WTC11 (cell line): Measurements from ENCODE around the gene CAMSAP1. TPM values are rescaled to one million over a fixed set of nuclear protein-coding genes. Genes with fewer than 3 reads are reported as not detected.

Source experiments
- ATAC-seq: fragments of 200-7000 bp; cut with Tn5 transposase; 2 replicates; pipeline ENCODE4 v1.10.0; 2021; ENCODE audit warnings: mild to moderate bottlenecking, moderate library complexity
- CTCF ChIA-PET: fragments of 300-600 bp; sonication (Branson Sonifier 250); formaldehyde crosslinking; loops from one replicate; lab custom pipeline; 2021; ENCODE audit warnings: antibody characterized with exemption; lab: Charles Lee
- POLR2A ChIA-PET: fragments of 350-600 bp; sonication (Branson Sonifier 250); formaldehyde crosslinking; loops from one replicate; lab custom pipeline; 2021; ENCODE audit warnings: antibody characterized with exemption; lab: Charles Lee
- DNase-seq: peaks from one replicate; pipeline ENCODE4 v3.0.0; 2021; ENCODE audit warnings: low spot score
- H3K27ac Mint-ChIP-seq: 2 replicates; pipeline ENCODE4 v1.8.0; 2021; ENCODE audit warnings: mixed read lengths
- H3K27me3 Mint-ChIP-seq: 2 replicates; pipeline ENCODE4 v1.8.0; 2021; ENCODE audit warnings: low read depth, mild to moderate bottlenecking, moderate library complexity, mixed read lengths
- H3K36me3 Mint-ChIP-seq: 2 replicates; pipeline ENCODE4 v1.8.0; 2021; ENCODE audit warnings: mixed read lengths
- H3K4me1 Mint-ChIP-seq: 2 replicates; pipeline ENCODE4 v1.8.0; 2022; ENCODE audit warnings: mixed read lengths
- H3K4me3 Mint-ChIP-seq: 2 replicates; pipeline ENCODE4 v1.8.0; 2021; ENCODE audit warnings: mild to moderate bottlenecking, moderate library complexity, mixed read lengths
- H3K9me3 Mint-ChIP-seq: 2 replicates; pipeline ENCODE4 v1.8.0; 2021; ENCODE audit warnings: mixed read lengths
- AR ChIP-seq: fragments of 250-450 bp; sonication (Bioruptor Pico); IDR thresholded peaks from 2 replicates; pipeline ENCODE4 v1.9.0; 2021; ENCODE audit warnings: mild to moderate bottlenecking
- ARID4B ChIP-seq: sonication (generic); formaldehyde crosslinking; IDR thresholded peaks from 2 replicates; pipeline ENCODE4 v1.8.0; 2023; ENCODE audit warnings: missing genetic modification reagents, mild to moderate bottlenecking, borderline replicate concordance
- CTCF ChIP-seq: fragments of 200-600 bp; IDR thresholded peaks from 2 replicates; pipeline ENCODE4 v1.8.0; 2022; ENCODE audit warnings: antibody characterized with exemption
- E2F4 ChIP-seq: sonication (generic); formaldehyde crosslinking; IDR thresholded peaks from 2 replicates; pipeline ENCODE4 v1.8.1; 2022; ENCODE audit warnings: low read depth, mild to moderate bottlenecking, moderate library complexity, missing genetic modification reagents, borderline replicate concordance
- GTF2I ChIP-seq: fragments of 250-450 bp; sonication (Bioruptor Pico); conservative IDR thresholded peaks from 2 replicates; pipeline ENCODE4 v1.4.0; 2021; ENCODE audit warnings: mild to moderate bottlenecking
- HMGA2 ChIP-seq: fragments of 250-450 bp; sonication (Bioruptor Pico); IDR thresholded peaks from 2 replicates; pipeline ENCODE4 v1.4.0; 2021; ENCODE audit warnings: mild to moderate bottlenecking, moderate library complexity
- JUN ChIP-seq: sonication (generic); formaldehyde crosslinking; IDR thresholded peaks from 2 replicates; pipeline ENCODE4 v1.8.0; 2023; ENCODE audit warnings: mild to moderate bottlenecking, missing genetic modification reagents
- MLX ChIP-seq: sonication (generic); formaldehyde crosslinking; IDR thresholded peaks from 2 replicates; pipeline ENCODE4 v1.8.1; 2023; ENCODE audit warnings: mild to moderate bottlenecking, missing genetic modification reagents, moderate library complexity
- MXD4 ChIP-seq: fragments of 250-450 bp; sonication (Bioruptor Pico); IDR thresholded peaks from 2 replicates; pipeline ENCODE4 v1.8.0; 2021; ENCODE audit warnings: mild to moderate bottlenecking, moderate library complexity, borderline replicate concordance
- MYBL2 ChIP-seq: sonication (generic); formaldehyde crosslinking; IDR thresholded peaks from 2 replicates; pipeline ENCODE4 v1.8.1; 2023; ENCODE audit warnings: mild to moderate bottlenecking, moderate library complexity, missing genetic modification reagents
- NFATC4 ChIP-seq: fragments of 250-450 bp; sonication (Bioruptor Pico); IDR thresholded peaks from 2 replicates; pipeline ENCODE4 v1.9.0; 2021; ENCODE audit warnings: mild to moderate bottlenecking
- NR1H2 ChIP-seq: sonication (generic); formaldehyde crosslinking; IDR thresholded peaks from 2 replicates; pipeline ENCODE4 v1.9.0; 2021; ENCODE audit warnings: mild to moderate bottlenecking, moderate library complexity, missing genetic modification reagents
- OVOL2 ChIP-seq: fragments of 250-450 bp; sonication (Bioruptor Pico); IDR thresholded peaks from 2 replicates; pipeline ENCODE4 v1.9.0; 2021; ENCODE audit warnings: mild to moderate bottlenecking, borderline replicate concordance
- PRDM15 ChIP-seq: sonication (generic); formaldehyde crosslinking; IDR thresholded peaks from 2 replicates; pipeline ENCODE4 v1.8.0; 2022; ENCODE audit warnings: missing genetic modification reagents
- RORB ChIP-seq: fragments of 250-450 bp; sonication (Bioruptor Pico); IDR thresholded peaks from 2 replicates; pipeline ENCODE4 v1.9.0; 2021; ENCODE audit warnings: mild to moderate bottlenecking
- SMAD4 ChIP-seq: sonication (generic); formaldehyde crosslinking; IDR thresholded peaks from 2 replicates; pipeline ENCODE4 v1.8.0; 2022; ENCODE audit warnings: mild to moderate bottlenecking, missing genetic modification reagents
- SP1 ChIP-seq: sonication (generic); formaldehyde crosslinking; conservative IDR thresholded peaks from 2 replicates; pipeline ENCODE4 v1.8.1; 2022; ENCODE audit warnings: missing genetic modification reagents
- TCF7 ChIP-seq: sonication (generic); formaldehyde crosslinking; IDR thresholded peaks from 2 replicates; pipeline ENCODE4 v1.8.0; 2022; ENCODE audit warnings: mild to moderate bottlenecking, low read depth, missing genetic modification reagents, moderate library complexity
- TEAD1 ChIP-seq: sonication (generic); formaldehyde crosslinking; IDR thresholded peaks from 2 replicates; pipeline ENCODE4 v1.8.0; 2022; ENCODE audit warnings: mild to moderate bottlenecking, missing genetic modification reagents
- ZNF423 ChIP-seq: fragments of 250-450 bp; sonication (Bioruptor Pico); IDR thresholded peaks from 2 replicates; pipeline ENCODE4 v2.1.2; 2022; ENCODE audit warnings: mild to moderate bottlenecking, moderate library complexity
- total RNA-seq: library from RNA; stranded (reverse); gene quantifications from 3 replicates; pipeline ENCODE4 v1.2.3, GENCODE V29; 2021

CAMSAP1 gene
- total RNA-seq, 1 experiment from 2014 or later: 40.5 TPM

- Mint-ChIP-seq H3K4me3 (no peak overlapping the region), H3K27ac (no peak overlapping the region), H3K36me3 (no peaks in the 10 kb centered on the region), H3K4me1 (no peaks in the 10 kb centered on the region), H3K9me3 (no peaks in the 10 kb centered on the region), H3K27me3 (no peaks in the 10 kb centered on the region)
- ATAC-seq (no peak), DNase-seq (no peak)
- POLR2A ChIA-PET: no interaction called here
- CTCF ChIA-PET: interaction anchor here (1.5 kb wide), 1 partner anchor 18 kb away, joined by 3 read pairs; no protein-coding TSS in a partner anchor
- TF ChIP-seq GTF2I (CRISPR knock-in tag) (no peak), ARID4B (CRISPR knock-in tag) (no peak), OVOL2 (CRISPR knock-in tag) (no peak), HMGA2 (CRISPR knock-in tag) (no peak)
Observed at GRCh38 chr9:135779571-135779970, 127.8 kb downstream of the CAMSAP1 start.

- Mint-ChIP-seq H3K4me1 (no peaks in the 10 kb centered on the region), H3K27me3 (no peaks in the 10 kb centered on the region), H3K9me3 (no peaks in the 10 kb centered on the region), H3K27ac (no peak overlapping the region), H3K4me3 (no peak overlapping the region), H3K36me3 (no peaks in the 10 kb centered on the region)
- DNase-seq: no peak
- TF ChIP-seq ZNF423 (CRISPR knock-in tag) (no peak), AR (no peak), SMAD4 (CRISPR knock-in tag) (no peak), CTCF (no peak), MLX (CRISPR knock-in tag) (no peak), MYBL2 (CRISPR knock-in tag) (no peak), MXD4 (CRISPR knock-in tag) (no peak), NFATC4 (no peak), E2F4 (CRISPR knock-in tag) (no peak), JUN (CRISPR knock-in tag) (no peak), GTF2I (CRISPR knock-in tag) (no peak), PRDM15 (CRISPR knock-in tag) (no peak), SP1 (CRISPR knock-in tag) (no peak), RORB (CRISPR knock-in tag) (no peak), NR1H2 (CRISPR knock-in tag) (no peak), TEAD1 (CRISPR knock-in tag) (no peak), TCF7 (CRISPR knock-in tag) (no peak)
- CTCF ChIA-PET: no interaction called here
- no peak for ATAC-seq
- POLR2A ChIA-PET: no interaction called here
Observed at GRCh38 chr9:135778421-135778820, 128.9 kb downstream of the CAMSAP1 start.
